ENCODE measurements around the gene AXDND1.

AXDND1 gene

DNA sequence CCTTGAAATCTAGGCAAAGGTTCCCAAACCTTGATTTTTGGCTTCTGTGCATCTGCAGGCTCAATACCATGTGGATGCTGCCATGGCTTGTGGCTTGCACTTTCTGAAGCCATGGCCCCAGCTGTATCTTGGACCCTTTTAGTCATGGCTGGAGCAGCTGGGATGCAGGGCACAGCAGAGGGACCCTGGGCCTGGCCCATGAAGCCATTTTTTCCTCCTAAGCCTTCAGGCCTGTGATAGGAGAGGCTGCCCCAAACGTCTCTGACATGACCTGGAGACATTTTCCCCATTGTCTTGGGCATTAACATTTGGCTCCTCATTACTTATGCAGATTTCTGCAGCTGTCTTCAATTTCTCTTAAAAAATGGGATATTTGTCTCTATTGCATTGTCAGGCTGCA lies 112.6 kb downstream of the AXDND1 start:
- POLR2A ChIA-PET, result no interaction called here
- TF ChIP-seq, protein P1, sequence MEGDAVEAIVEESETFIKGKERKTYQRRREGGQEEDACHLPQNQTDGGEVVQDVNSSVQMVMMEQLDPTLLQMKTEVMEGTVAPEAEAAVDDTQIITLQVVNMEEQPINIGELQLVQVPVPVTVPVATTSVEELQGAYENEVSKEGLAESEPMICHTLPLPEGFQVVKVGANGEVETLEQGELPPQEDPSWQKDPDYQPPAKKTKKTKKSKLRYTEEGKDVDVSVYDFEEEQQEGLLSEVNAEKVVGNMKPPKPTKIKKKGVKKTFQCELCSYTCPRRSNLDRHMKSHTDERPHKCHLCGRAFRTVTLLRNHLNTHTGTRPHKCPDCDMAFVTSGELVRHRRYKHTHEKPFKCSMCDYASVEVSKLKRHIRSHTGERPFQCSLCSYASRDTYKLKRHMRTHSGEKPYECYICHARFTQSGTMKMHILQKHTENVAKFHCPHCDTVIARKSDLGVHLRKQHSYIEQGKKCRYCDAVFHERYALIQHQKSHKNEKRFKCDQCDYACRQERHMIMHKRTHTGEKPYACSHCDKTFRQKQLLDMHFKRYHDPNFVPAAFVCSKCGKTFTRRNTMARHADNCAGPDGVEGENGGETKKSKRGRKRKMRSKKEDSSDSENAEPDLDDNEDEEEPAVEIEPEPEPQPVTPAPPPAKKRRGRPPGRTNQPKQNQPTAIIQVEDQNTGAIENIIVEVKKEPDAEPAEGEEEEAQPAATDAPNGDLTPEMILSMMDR (IDR thresholded peaks at IDR 0.05; ENCODE audit: insufficient read depth, low read length, missing control alignments), result no peak
- H3K4me3 ChIP-seq (ENCODE audit: low read depth, low read length), result no peak overlapping the region
- DNase-seq (ENCODE audit: low read depth, low spot score), result no peak
- CTCF ChIA-PET, result no interaction called here

- H3K4me3 ChIP-seq (ENCODE audit: low read depth, low read length), result no peak overlapping the region
- no peak for DNase-seq (ENCODE audit: low read depth, low spot score)
- TF ChIP-seq, protein P1 (IDR thresholded peaks at IDR 0.05; ENCODE audit: insufficient read depth, low read length, missing control alignments), result no peak
- CTCF ChIA-PET, result no interaction called here
- POLR2A ChIA-PET, result no interaction called here
Observed at GRCh38 chr1:179490611-179491010, 124.8 kb downstream of the AXDND1 start.

DNA sequence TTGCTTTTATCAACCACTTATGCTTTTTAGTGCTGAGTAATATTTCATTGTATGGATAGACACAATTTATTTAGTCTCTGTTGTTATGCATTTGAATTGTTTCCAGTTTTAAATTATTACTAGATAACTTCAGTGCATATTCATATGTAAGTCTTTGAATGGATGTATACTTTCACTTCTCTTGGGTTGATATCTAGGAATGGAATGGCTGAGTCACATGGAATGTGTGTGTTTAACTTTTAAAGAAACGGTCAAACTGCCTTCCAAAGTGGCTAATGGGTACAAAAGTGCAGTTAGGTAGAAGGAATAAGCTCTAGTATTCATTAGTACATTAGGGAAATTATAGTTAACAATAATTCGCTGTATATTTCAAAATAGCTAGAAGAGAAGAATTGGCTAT lies 127.6 kb downstream of the AXDND1 start:
- TF ChIP-seq, protein P1 (IDR thresholded peaks at IDR 0.05; ENCODE audit: insufficient read depth, low read length, missing control alignments), result no peak

DNA sequence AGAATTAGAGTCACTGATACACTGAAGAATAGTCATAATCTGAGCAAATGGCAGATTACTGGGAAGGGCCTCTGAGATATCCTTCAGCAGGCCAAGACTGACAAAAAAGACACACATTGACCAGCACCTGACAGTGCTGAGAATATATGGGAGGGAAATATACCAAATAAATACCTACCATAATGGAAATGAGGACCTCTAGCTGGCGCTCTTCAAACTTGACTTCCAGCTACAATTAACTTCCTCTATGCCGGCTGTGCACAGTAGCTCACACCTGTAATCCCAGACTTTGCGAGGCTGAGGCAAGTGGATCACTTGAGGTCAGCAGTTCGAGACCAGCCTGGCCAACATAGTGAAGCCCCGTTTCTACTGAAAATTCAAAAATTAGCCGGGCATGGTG lies 140.4 kb downstream of the AXDND1 start:
- H3K4me3 ChIP-seq (ENCODE audit: low read depth, low read length), result no peak overlapping the region
- DNase-seq (ENCODE audit: low read depth, low spot score), result no peak
- ChIA-PET CTCF (no interaction called here), POLR2A (no interaction called here)
- TF ChIP-seq, protein P1 (IDR thresholded peaks at IDR 0.05; ENCODE audit: insufficient read depth, low read length, missing control alignments), result no peak

More for the DNA sequence above, 127.6 kb downstream of the AXDND1 start:
- no peak overlapping the region for H3K4me3 ChIP-seq (ENCODE audit: low read depth, low read length)
- POLR2A ChIA-PET, result no interaction called here
- CTCF ChIA-PET, result no interaction called here
- DNase-seq (ENCODE audit: low read depth, low spot score), result peak; percentile 7

GRCh38 chr1:179509384-179509783 lies 143.6 kb downstream of the AXDND1 start:
- TF ChIP-seq, protein P1 (IDR thresholded peaks at IDR 0.05; ENCODE audit: insufficient read depth, low read length, missing control alignments), result no peak
- POLR2A ChIA-PET, result no interaction called here
- DNase-seq (ENCODE audit: low read depth, low spot score), result no peak
- CTCF ChIA-PET, result no interaction called here
- H3K4me3 ChIP-seq (ENCODE audit: low read depth, low read length), result no peak overlapping the region

DNA sequence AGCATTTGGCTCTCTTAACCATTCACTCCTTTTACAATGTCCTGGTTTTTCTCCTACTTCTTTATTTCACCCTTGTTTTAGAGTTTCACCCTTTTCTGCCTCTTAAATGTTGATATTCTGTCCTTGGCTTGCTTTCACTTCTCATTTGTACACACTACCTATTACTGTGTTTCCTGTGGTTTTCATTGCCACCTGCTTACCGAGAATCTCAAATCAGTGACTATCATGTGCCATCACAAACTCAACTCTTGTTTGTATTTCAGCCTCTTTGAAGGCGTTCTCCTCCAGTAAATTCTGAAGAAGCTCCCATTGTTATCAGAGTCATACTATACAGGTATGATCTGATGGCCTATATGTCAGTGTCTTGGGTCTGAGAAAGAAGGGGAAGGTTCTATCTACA lies 144.3 kb downstream of the AXDND1 start:
- ChIA-PET CTCF (no interaction called here), POLR2A (no interaction called here)
- TF ChIP-seq, protein P1 (IDR thresholded peaks at IDR 0.05; ENCODE audit: insufficient read depth, low read length, missing control alignments), result no peak
- no peak for DNase-seq (ENCODE audit: low read depth, low spot score)
- H3K4me3 ChIP-seq (ENCODE audit: low read depth, low read length), result no peak overlapping the region
